Activated CD4-positive, alpha-beta T cell treated with anti-CD3 and anti-CD28 coated beads, Interleukin-2, Interleukin-4, amounts not matched to agents 100 ng/mL and 50 ng/mL, durations not matched to agents 16 hours and 8 hours (primary cell): ENCODE results near the gene ADGRL1.
"Not testable (repeated sequence)": the region's sequence is repeated elsewhere in the genome, so short reads cannot be mapped to it uniquely, and the experiment has no call there.

ENCODE experiments used
- DNase-seq: peaks from one replicate; pipeline ENCODE4 v3.0.0-alpha.2; 2020; ENCODE audit warnings: low spot score

ADGRL1 gene

DNA sequence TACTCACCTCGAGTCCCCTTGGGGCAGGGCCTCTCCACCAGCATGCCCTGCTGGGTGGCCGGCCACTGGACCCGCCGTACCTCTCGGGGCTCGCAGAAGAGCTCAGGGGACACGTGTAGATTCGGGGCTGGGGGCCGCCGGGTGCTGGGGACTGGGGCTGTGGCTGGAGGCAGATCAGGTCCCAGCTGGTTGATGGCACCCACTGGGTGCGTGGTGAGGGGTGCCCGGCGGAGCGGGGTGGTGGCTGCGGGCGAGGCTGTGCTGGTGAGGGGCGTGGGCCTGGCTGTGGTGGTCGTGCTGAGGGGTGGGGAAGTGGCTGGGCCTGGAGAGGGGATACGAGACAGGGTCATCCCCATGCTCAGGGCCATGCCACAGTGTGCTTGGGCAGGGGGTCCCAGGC is 44.7 kb downstream of the ADGRL1 start:
- DNase-seq: no peak

DNA sequence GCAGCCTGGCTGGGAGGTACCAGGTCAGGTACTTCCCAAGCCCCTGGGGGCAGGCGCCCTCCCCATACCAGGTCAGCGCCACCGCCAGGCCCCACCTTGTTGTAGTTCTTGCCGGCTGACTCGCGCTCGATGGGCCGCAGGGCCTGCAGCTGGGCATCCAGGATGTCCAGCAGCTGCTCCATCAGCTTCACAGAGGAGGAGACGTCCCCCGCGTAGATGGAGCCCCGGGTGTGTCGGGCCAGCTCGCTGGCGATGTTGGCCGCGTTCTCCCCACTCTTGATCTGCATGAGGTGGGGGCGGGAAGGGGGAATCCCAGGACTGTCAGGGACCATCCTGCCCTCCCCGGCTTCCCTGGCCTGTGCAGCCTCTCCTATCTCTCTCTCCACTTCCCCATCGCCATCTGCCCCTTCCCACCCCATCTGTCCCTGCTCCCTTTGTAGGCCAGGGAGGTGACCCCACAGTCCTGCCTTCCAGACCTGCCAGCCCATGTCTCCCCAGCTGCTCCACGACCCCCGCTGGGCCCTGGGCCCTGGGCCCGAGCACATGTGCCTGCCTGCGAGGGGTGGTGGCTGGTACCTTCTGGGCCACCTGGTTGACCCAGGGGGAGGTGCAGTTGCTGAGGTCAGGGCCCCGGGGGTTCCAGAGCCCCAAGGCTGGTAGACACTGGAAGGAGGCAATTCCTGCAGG is 45.8 kb downstream of the ADGRL1 start:
- DNase-seq: no peak

DNA sequence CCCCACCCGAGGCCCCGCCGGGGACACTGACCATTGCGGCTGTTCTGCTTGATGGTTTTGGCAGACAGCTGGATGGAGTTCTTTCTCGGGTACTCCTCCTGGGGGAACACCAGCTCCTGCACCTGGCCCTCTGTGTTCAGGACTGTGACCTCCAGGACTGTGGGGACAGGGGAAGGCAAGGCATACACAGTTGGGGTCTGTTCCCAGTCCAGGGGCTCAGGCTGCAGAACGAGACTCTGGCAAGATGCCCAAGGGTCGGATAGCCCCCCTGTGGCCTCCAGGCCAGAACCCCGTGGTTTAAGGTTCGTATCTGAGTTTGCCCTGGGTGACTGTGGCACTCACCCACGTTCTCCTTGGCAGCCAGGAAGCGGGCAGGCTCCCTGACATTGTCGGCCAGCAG is 46.9 kb downstream of the ADGRL1 start:
- no peak for DNase-seq

DNA sequence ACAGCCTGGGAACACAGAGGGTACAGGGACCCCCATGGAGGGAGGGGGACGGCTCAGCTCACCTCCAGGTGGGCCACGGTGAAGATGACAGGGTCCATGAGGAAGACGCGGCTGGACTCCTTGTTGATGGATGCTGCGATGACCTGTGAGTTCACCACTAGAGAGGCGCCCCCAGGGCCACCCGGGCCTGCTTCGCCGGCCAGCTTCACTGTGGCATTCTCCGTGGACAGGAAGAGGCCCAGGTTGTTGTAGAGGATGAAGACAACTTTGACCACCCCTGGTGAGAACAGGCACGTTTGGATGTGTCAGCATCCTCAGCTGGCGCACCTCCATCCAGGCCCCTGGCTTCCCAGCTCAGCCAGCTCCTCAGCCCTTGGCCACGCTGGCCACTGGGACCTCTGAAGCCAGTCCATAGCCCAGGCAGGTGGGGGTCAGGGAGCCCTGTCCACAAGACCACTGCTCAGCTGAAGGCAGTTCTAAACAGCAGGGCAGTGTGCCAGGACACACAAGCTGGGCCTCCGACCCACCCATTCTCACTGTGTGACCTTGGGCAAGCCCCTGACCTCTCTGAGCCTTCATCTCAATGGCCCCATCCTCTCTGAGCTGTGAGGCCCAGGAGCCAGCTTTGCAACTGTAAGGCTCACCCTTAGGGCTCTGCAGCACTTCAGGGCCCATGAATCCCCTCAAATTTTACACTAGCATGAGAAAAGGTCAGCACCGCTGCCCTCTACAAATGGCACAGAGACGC is 47.5 kb downstream of the ADGRL1 start:
- no peak for DNase-seq

DNA sequence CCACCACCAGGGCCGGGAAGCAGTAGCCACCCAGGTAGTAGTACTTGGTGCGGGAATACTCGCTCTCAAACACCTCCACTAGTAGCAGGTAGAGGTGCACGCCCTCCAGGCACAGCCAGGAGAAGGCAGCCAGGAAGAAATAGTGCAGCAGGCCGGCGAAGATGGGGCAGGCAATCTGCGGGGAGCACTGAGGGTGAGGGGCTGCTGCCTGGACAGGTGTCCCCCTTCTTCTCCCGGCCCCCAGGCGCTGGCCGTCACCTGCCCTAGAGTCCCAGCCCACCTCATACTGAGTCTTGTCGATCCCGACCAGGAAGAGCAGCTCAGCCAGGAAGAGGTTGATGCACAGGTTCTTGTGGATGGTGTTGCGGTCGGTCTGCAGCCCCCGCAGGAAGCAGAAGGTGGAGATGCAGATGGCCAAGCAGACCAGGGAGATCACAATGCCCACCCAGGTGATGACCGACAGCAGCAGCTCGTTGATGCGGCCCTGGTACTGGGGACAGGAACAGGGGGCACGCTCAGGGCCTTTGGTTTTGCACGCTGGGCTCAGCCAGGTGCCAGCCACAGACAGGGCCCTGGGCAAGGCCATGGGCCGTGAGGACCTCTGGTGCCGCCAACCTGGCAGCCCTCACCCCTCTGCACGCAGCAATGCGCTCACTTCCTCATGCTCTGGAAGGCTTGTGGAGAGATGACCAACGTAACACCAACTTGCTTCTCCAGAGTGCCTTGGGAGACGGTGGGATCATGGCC is 48.8 kb downstream of the ADGRL1 start:
- no peak for DNase-seq

DNA sequence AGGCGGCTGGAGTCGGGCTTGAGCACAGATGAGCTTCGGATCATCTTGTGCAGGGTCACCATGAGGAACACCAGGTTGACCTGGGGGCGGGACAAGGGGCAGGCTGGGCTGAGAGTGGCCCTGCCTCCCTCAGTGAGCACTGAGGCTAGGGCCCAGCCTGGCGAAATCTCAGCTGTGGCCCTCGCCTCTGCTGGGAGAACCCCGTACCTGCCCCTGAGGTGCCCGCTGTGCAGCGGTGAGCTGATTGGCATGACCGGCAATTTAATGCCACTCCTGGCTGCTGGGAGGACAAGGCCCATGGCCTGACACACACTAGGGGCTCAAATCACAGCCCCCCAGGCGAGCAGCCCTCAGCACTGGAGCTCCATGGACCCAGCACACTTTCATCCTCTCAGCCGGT is 49.8 kb downstream of the ADGRL1 start:
- no peak for DNase-seq

DNA sequence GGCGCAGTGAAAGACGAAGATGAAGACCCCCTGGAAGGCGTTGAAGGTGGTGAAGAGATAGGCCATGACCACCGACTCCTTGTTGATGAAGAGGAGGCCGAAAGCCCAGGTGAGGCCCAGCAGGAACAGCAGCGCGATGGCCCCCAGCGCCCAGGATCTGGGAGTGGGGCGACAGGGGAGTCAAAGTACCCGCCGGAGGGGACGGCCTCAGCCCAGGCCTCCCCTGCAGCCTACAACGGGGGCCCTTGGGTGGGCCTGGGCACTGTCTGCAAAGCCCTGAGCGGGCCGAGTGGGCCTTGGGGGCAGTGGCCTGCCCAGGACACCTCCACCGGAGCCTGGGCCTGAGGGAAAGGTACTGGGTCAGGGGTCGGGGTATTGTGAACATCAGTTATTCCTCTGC is 50.6 kb downstream of the ADGRL1 start:
- DNase-seq: no peak

DNA sequence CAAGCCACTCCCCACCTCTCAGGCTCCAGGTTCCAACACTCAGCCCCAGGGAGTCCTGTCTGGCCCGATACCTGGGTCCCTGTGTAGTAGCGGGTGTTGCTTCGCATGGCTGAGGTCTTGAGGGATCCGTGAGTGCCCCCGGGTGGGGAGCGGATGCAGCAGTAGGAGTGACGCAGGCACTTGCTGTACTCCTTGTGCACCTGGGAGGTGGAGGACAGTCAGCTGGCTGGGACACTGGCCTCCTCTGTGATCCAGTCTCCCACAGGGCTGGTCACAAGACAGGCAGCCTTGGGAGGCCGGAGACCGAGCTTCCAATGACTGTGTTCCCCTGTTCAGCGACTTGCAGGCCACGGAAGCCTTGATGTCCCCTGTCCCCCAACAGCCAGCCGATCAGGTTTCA is 53.3 kb downstream of the ADGRL1 start:
- DNase-seq: no peak

DNA sequence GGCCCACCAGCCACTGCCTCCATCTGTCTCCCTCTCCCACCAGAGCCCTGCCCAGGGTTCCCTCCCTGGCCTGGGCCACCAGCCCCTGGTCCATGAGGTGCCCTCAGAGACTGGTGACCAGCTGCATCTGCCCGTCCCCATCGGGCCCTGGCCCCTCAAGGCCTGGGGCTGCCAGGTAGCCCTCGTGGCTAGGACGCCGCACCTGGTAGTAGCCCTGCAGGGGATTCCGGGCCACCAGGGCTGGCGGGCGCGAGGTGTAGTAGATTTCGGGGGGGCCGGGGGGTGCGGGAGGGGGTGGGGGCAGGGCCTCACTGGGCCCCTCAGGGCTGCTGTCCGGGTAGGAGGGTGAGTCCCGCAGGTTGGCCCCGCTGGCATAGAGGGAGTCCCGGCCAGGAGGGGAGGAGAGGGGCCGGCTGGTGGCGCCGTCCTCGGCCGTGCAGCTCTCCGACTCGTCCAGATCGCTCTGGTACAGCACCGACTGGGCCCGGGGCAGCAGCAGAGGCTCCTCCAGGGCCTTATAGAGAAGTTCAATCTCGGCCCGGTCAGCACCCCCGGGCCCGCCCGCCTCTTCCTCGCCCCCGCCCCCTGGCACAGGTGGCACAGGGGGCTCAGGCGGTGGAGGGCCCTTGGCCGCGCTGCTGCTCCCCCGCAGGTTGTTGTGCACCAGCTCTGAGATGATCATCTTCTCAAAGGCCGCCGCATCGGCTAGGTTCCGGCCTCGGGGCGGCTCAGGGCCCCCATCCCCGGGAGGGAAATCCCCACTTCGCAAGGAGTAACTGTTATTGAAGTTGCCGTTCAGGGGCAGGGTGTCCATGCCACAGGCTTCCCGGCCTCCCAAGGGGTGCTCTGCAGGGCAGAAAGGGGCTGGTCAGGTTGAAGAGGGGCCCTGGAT is 55.0 kb downstream of the ADGRL1 start:
- no peak for DNase-seq

DNA sequence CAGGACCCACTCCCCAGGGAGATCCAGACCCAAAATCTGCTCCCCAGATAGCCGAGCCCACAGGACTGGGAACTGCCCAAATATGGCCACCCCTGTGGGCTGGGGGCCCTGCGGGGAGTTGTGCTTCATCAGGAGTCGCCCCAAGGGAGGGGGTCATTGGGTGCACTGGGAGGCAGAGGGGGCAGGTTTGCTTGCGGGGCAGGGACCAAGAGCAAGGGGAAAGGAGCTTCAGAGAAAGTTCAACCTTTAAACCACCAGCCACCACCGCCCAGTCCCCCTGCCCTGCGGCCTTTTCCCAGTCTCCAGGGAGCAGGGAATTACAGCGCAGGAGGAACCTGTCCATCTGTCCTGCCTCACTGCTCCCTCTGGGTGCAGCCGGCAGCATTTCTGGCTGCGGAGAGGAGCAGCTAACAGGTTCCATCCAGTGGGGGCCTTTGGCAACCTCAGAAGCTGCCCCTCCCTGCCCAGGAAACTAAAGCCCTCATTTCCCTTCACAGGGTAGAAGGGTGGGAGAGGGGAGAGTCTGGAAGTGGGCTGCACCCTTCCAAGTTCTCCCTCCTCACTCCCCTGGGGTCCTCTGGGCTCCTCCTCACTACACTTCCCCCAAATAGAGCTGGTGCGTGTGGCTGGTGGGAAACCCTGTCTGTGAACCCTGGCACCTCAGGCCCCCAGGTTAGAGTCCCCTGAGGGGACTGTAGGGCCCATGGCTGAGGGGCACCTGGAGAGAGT is 55.8 kb downstream of the ADGRL1 start:
- DNase-seq: no peak

DNA sequence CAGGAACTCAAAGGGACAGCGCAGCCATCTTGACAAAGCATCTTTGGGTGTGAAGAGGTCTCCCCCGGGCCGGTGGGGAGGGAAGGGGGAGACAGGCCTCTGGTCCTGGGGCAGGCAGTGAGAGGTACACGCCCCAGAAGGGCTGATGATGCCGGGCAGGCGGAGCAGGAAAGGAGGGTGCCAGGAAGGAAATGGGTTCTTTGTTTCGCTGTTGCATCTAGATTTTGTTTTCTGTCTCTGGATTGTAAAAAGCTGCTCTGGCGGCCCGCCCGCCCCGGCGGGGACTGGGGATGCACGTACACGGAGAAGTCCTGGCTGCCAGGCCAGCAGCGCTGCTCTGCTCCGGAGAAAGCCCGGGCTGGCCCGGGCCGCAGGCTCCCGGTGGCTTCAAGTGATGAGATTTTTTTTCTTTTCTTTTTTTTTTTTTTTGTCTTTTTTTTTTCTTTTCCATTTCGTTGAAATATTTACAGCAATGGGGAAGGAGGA is 56.4 kb downstream of the ADGRL1 start:
- DNase-seq: peak; percentile 40

DNA sequence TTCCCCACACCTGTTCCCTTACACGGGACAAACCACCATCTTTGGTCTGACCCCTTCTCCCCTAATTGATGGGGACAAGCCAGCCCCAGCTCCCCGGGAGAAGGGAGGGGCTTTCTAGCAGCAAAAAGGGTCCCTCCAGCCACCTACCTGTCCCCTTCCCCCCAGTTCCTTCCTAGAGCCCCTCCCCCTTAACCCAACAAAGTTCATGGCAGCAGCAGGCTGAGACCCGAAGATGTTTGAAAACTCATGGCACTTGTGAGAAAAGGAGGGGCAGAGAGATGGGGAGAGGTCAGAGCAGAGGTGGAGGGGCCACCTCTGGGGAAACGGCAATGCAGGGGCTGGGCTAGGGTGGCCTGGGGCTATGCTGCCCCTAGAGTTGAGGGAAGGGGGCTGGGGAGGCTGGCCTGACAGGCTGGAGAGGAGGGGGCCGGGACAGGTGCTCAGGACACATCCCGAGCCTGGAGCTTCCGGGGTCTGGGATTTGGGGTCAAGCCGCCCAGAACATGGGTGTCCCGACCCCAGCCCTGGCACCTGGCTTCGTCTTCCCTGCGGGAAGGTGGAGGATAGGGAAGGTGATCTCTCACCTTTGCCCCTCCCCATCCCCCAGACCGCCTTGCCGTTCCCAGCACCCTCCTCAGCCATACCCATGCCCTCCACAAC is 57.1 kb downstream of the ADGRL1 start:
- no peak for DNase-seq

DNA sequence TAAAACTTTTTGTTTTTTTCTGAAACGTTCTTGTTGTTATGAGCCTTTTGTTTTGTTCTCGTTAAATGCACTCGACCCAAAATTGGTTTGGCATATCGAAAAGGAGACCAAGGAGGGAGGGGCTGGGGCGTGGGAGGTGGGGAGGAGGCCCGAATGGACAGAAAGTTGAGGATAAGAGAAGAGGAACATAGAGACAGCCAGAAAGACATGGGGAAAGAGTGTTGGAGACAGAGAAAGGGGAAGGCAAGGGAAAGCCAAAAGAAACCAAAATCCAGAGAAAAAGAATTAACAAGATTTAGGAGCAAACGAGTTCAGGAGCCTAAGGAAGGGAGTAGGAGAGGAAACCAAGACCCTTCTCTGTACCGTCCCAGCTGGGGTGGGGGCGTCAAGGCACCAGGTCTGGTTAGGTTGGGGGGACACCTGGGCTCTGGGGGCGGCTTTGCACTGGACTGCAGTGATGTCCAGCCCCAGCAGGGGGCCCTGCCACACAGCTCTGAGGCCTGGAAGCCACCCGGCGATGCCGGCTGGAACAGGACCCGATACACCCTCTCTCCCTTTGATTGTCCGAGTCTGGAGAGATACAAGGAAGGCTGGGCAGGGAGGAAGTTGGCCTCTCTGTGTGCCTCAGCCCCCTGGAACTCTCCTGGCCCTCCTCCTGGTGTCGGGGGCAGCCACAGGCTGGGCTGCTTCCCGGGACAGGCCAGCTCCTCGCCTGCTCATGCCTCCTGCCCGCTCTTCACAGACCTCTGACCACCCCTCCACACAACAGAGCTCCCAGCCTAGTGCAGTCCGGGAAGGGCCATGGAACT is 58.0 kb downstream of the ADGRL1 start:
- DNase-seq: peak; percentile 37

DNA sequence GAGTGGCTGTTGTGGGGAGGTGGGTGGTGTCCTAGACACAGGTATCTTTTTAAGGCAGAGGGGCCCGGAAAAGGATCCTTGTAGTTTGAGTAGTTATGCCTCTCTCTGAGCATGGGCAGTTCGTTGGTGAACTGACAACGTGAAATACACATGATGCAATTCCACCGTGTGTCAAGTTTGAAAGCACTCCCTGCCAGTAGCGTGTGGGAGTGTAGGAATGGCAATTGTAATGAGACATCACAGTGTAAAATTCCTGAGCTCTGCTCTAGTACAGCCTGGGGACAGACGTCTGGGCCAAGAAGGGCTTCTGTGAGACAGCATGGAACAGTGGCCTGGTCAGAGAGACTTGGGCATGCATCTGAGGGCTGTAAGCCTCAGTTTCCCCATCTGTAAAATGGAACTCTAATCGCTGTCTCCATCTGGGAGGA is 59.2 kb downstream of the ADGRL1 start:
- no peak for DNase-seq

DNA sequence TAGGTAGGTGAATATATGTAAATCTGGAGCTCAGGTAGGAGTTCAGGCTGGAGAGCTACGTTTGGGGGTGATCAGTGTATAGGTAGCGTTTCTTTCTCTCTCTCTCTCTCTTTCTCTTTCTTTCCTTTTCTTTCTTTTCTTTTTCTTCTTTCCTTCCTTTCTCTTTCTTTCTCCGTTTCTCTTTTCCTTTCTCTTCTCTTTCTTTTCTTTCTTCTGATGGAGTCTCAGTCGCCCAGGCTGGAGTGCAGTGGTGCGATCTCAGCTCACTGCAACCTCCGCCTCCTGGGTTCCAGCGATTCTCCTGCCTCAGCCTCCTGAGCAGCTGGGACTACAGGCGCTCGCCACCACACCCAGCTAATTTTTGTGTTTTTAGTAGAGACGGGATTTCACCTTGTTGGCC is 59.8 kb downstream of the ADGRL1 start:
- not testable (repeated sequence) for DNase-seq

DNA sequence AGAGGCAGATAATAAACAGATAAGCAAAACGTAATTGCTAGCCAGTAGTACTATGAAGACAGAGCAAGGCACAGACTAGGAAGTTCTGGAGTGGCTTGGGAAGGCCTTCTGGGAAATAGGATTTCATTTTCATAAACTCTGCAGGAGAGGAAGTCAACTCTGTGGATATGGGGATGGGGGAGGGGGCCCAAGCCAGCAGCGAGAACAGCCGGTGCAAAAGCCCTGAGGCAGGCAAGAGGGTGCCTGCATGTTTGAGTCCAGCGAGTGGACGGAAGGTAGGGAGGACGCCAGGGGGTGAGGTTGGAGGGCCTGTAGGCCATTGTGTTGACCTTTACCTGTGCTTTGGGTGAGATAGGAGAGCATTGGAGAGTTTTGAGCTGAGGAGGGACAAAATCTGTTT is 60.6 kb downstream of the ADGRL1 start:
- no peak for DNase-seq

DNA sequence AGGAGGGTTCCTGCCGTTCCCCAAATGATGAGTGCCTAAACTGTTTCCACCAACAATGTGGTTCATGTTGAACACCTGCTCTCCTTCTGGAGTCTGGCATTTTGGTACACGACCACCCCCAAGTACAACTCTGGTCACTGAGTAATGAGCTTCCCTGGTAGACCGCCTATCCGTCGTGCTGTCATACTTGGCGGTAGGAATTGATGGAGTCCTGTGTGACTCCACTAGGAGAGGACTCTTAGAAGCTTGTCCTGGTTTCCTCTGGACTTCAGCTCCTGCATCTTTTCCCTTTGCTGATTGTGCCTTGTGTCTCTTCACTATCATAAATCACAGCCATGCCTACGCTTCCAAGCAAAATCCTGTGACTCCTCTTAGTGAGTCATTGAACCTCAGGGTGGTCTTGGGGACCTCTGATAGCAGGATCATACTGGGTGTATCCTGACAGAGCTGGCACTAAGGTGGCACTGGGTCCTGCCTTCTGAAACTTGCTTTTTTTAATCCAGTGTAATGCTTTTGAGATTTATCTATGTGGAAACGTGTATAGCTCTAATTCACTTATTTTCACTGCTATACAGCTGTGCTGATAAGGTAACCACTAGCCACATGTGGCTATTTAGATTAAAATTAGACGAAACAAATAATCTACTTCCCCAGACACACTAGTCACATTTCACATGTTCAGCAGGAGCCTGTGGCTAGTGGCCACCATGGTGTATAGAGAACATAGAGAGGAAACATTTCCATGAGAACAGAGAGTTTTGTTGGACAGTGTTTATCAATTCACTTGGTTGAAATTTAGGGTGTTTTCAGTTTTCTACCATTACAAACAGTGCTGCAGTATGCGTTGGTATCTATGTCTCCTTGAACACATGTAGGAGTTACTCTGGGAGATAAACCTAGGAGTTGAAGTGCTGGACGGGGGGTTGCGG is 63.4 kb downstream of the ADGRL1 start:
- DNase-seq: no peak

DNA sequence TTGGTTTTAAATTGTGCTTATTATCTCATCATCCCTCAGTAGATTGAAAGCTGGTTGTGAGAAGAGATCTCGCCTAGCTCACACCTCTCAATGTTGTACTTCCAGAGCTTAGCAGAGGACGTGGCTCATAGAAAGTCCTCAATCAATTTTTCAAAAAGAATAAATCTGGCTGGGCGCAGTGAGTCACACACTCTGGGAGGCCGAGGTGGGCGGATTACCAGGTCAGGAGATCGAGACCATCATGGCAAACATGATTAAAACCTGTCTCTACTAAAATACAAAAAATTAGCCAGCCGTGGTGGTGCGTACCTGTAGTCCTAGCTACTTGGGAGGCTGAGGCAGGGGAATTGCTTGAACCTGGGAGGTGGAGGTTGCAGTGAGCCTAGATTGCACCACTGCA is 64.9 kb downstream of the ADGRL1 start:
- no peak for DNase-seq

DNA sequence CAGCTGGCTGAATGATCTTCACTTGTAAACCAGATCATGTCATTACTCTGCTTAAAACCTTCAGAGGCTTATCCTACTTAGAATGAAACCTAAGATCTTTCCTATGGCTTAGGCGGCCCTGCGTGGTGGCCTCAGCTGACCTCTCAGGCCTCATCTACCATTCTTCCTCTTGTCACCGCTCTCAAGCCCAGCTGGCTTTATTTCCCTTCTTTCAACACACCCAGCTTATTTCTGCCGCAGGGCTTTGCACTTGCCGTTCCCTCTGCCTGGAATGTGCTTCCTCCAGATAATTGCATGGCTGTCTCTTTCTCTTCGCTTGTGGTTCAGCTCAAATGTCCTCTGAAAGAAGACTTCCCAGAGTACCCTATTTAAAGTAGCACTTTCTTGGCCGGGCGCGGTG is 66.0 kb downstream of the ADGRL1 start:
- no peak for DNase-seq
